ENCODE data around the gene COX6A2.

DNA sequence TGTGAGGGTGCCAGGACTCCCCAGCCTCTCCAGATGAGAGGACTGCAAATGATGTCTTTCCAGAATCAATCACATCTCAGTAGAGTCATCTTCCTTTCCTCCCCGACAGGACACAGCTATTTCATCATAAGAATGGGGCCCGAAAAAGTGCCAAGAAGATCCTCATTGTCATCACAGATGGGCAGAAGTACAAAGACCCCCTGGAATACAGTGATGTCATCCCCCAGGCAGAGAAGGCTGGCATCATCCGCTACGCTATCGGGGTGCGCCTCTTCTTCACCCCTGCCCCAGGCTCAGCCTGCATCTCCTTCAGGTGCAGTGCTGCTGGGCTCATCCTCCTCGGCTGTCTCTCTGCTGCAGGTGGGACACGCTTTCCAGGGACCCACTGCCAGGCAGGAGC is 20.8 kb downstream of the COX6A2 start:
- TF ChIP-seq, protein P1, sequence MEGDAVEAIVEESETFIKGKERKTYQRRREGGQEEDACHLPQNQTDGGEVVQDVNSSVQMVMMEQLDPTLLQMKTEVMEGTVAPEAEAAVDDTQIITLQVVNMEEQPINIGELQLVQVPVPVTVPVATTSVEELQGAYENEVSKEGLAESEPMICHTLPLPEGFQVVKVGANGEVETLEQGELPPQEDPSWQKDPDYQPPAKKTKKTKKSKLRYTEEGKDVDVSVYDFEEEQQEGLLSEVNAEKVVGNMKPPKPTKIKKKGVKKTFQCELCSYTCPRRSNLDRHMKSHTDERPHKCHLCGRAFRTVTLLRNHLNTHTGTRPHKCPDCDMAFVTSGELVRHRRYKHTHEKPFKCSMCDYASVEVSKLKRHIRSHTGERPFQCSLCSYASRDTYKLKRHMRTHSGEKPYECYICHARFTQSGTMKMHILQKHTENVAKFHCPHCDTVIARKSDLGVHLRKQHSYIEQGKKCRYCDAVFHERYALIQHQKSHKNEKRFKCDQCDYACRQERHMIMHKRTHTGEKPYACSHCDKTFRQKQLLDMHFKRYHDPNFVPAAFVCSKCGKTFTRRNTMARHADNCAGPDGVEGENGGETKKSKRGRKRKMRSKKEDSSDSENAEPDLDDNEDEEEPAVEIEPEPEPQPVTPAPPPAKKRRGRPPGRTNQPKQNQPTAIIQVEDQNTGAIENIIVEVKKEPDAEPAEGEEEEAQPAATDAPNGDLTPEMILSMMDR (IDR thresholded peaks at IDR 0.05) = no peak
- TF ChIP-seq POLR2AphosphoS5 (IDR thresholded peaks at IDR 0.05; ENCODE audit: low read depth, low read length) (no peak), REST (IDR thresholded peaks at IDR 0.05; ENCODE audit: insufficient read depth in 1 of 2, low read depth in 2 of 2, low read length in 1 of 2) (no peak)
